ENCODE measurements around the gene PLEKHF1. TPM values are rescaled to one million over a fixed set of nuclear protein-coding genes. Genes with fewer than 3 reads are reported as not detected.
"Not testable (repeated sequence)": the region's sequence is repeated elsewhere in the genome, so short reads cannot be mapped to it uniquely, and the experiment has no call there.

The PLEKHF1 gene
- total RNA-seq, 1 donor from 2014 or later = 9.6 TPM

DNA sequence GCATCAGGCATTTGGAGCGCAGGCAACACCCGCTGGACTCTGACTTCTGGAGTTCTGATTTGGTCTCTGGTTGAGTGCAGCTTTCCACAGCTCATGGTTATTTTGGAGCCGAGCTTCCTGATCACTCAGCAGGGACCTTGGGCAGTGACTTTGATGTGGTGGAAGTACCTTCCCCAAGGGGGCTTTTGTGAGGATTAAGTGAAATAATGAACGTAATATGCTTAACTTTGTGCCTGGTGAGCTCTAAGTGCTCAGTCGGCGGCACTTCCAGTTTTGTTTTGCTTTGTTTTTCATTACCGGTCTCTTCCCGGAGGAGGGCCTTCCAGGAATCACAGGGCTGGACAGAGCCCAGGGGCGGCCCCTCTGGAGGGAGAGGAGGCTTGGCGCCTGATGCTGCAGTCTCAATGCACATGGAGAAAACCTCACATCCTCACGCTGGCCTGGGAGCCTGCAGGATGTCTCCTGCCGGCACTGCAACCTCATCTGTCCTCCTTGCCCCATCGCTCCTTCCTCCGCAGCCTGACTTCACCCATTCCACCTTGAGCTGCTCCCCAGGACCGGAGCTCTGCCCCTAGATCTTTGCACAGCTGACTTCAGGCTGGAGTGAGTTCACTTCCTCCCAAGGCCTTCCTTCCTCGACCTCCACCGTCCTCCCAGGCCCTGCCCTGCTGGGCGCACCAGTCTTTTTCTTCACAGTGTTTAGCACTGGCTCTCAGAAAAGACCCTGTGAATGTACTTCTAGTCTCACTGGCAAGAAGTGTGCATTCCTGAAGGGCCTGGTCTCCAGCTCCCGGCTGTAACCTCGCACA lies 1.5 kb downstream of the PLEKHF1 start:
- peaks cover 7% of the 10 kb centered on the region for H3K36me3 Mint-ChIP-seq (ENCODE audit: insufficient read depth)
- no peak for DNase-seq (ENCODE audit: low spot score, unreplicated experiment)
- peaks cover 31% of the 10 kb centered on the region for H3K4me1 Mint-ChIP-seq (ENCODE audit: low read depth)
- H3K9me3 Mint-ChIP-seq (ENCODE audit: low read depth) = no peaks in the 10 kb centered on the region
- H3K27ac Mint-ChIP-seq = peak overlapping the region; percentile 82
- peaks cover 4% of the 10 kb centered on the region for H3K27me3 Mint-ChIP-seq
- peak overlapping the region; percentile 74 for H3K4me3 Mint-ChIP-seq (ENCODE audit: low read depth)
- TF ChIP-seq CTCF (IDR thresholded peaks at IDR 0.05; ENCODE audit: unreplicated experiment) = no peak

GRCh38 chr19:29667387-29667783 lies 2.1 kb downstream of the PLEKHF1 start:
- Mint-ChIP-seq H3K4me3 (ENCODE audit: low read depth) (peak overlapping the region; percentile 74), H3K27me3 (peaks cover 4% of the 10 kb centered on the region), H3K4me1 (ENCODE audit: low read depth) (peaks cover 27% of the 10 kb centered on the region), H3K27ac (no peak overlapping the region), H3K9me3 (ENCODE audit: low read depth) (no peaks in the 10 kb centered on the region), H3K36me3 (ENCODE audit: insufficient read depth) (peaks cover 9% of the 10 kb centered on the region)
- no peak for DNase-seq (ENCODE audit: low spot score, unreplicated experiment)
- TF ChIP-seq CTCF (IDR thresholded peaks at IDR 0.05; ENCODE audit: unreplicated experiment) = no peak

GRCh38 chr19:29667901-29668341 lies 2.7 kb downstream of the PLEKHF1 start:
- no peak for DNase-seq (ENCODE audit: low spot score, unreplicated experiment)
- no peak overlapping the region for H3K27ac Mint-ChIP-seq
- H3K4me3 Mint-ChIP-seq (ENCODE audit: low read depth) = no peak overlapping the region
- peaks cover 22% of the 10 kb centered on the region for H3K4me1 Mint-ChIP-seq (ENCODE audit: low read depth)
- peaks cover 9% of the 10 kb centered on the region for H3K36me3 Mint-ChIP-seq (ENCODE audit: insufficient read depth)
- no peaks in the 10 kb centered on the region for H3K9me3 Mint-ChIP-seq (ENCODE audit: low read depth)
- H3K27me3 Mint-ChIP-seq = peaks cover 4% of the 10 kb centered on the region
- no peak for TF ChIP-seq CTCF (IDR thresholded peaks at IDR 0.05; ENCODE audit: unreplicated experiment)

DNA sequence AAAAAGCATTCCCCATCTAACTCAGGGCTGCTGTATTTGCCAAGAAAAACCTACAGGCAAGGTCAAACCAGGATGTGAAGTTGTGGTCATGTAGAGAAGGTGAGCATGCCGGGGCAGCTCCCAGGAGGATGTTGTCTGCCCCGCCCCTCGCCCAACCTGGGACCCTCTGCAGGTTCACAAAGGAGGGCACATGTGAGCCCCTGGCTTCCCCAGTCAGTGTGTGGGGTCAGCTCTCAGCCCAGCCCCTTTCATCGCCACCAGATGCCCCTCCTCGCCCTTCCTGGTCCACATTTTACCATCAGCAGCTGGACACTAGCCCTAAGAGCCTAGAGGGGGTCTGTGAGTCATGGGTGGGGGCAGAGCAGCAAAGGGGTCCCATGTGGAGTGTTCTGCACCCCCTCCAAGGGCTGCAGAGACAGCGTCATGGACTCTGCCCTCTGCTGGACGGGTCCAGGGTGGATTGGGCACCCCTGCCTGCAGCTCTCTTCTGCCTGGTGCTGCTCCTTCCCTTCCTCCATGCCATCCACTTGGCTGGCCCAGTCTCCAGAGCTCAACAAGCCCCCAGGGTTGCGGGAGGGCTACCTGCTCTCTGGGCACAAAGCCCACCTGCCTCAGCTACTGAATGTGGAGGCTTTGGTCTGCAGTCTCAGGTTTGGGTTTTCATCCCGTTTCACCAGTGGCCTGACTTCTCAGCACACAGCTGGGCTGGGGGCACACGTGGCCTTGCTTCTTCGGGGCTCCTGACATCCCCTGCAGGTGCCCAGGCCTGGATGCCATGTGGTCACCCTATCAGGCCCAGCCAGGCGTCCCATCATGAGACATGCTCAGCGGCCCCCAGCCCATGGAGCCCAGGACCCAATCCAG lies 3.7 kb downstream of the PLEKHF1 start:
- Mint-ChIP-seq H3K27ac (no peak overlapping the region), H3K27me3 (peaks cover 4% of the 10 kb centered on the region), H3K36me3 (ENCODE audit: insufficient read depth) (peaks cover 9% of the 10 kb centered on the region), H3K4me3 (ENCODE audit: low read depth) (no peak overlapping the region), H3K9me3 (ENCODE audit: low read depth) (no peaks in the 10 kb centered on the region), H3K4me1 (ENCODE audit: low read depth) (peaks cover 16% of the 10 kb centered on the region)
- TF ChIP-seq CTCF (IDR thresholded peaks at IDR 0.05; ENCODE audit: unreplicated experiment) = no peak
- no peak for DNase-seq (ENCODE audit: low spot score, unreplicated experiment)

DNA sequence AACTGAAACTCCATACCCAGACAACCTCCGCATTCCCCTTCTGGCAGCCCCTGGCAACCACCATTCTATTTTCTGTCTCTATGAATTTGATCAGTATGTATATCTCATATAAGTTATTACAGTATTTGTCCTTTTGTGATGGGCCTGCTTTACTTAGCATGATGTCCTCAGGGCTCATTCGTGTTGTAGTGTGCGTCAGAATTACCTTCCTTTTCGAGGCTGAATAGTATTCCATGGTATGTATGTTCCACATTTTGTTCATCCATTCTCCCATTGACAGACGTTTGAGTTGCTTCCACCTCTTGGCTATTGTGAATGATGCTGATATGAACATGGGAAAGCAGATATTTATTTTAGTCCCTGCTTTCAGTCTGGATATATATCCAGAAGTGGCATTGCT lies 5.0 kb downstream of the PLEKHF1 start:
- no peak for TF ChIP-seq CTCF (IDR thresholded peaks at IDR 0.05; ENCODE audit: unreplicated experiment)
- Mint-ChIP-seq H3K4me1 (ENCODE audit: low read depth) (peaks cover 16% of the 10 kb centered on the region), H3K9me3 (ENCODE audit: low read depth) (no peaks in the 10 kb centered on the region), H3K27ac (no peak overlapping the region), H3K36me3 (ENCODE audit: insufficient read depth) (peaks cover 9% of the 10 kb centered on the region), H3K4me3 (ENCODE audit: low read depth) (no peak overlapping the region), H3K27me3 (no peaks in the 10 kb centered on the region)
- DNase-seq (ENCODE audit: low spot score, unreplicated experiment) = no peak

GRCh38 chr19:29671026-29671392 lies 5.7 kb downstream of the PLEKHF1 start:
- Mint-ChIP-seq H3K27ac (peak overlapping the region; percentile 9), H3K4me1 (ENCODE audit: low read depth) (peaks cover 16% of the 10 kb centered on the region)
- not testable (repeated sequence) for H3K4me3 Mint-ChIP-seq (ENCODE audit: low read depth); H3K27me3 Mint-ChIP-seq; H3K36me3 Mint-ChIP-seq (ENCODE audit: insufficient read depth); DNase-seq (ENCODE audit: low spot score, unreplicated experiment); H3K9me3 Mint-ChIP-seq (ENCODE audit: low read depth)

Data from progenitor cell of endocrine pancreas (in vitro differentiated cells).